ENCODE data around the gene RGS19.

The RGS19 gene

DNA sequence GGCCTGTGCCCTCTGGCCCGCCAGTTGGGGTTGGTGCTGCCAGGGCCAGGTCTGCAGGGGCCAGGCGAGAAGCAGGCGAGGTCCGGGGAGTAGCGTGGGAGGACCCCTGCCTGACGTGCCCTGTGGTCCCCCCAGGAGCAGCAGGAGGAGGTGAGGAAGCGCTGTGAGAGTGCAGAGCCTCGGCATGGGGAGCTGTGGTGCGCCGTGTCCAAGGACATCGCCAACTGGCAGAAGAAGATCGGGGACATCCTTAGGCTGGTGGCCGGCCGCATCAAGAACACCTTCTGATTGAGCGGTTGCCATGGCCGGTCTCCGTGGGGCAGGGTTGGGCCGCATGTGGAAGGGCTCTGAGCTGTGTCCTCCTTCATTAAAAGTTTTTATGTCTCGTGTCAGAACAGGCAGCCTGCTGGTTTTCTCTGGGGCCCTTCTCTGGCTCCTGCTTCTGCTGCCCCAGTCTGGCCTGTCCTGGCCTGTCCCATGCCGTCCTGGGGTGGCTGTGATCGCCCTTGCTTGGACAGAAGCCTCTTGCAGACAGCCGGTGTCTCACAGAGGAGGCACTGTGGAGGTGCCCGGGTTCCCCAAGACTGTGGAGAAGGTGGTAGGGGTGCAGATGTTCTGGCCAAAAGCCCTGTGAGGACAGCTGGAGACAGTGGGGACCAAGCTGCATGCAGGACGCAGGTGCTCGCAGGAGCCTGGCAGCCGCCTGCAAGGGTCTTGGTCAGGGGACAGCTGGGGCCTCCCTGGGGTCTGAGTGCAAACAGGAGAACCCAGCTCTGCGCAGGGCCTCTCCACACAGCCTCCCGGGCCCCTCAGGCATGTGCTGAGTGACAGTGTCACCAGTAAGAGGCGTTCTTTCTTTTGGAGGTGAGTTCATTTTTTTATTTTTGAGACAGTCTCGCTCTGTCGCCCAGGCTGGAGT is 46.4 kb downstream of the RGS19 start:
- DNase-seq = no peak

DNA sequence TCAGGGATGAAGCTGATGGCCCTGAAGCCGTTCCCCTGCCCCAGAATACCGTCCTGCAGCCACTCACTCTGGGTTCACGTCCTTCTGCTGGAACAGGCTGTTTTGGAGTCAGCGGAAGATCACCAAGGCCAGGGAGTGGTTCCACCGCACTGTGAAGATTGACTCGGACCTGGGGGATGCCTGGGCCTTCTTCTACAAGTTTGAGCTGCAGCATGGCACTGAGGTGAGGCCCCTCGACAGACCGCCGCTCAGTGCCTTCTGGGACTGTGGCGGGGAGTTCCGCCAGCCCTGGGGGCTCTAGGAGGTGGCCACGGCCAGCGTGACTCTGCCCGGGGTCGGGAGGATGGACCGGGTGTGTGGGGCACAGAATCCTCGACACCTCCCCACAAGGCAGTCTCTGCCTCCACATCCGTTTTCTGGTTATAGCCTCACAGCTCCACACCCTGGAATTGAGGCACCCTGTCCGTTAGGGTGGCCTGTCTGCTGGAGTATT is 47.5 kb downstream of the RGS19 start:
- DNase-seq = no peak

DNA sequence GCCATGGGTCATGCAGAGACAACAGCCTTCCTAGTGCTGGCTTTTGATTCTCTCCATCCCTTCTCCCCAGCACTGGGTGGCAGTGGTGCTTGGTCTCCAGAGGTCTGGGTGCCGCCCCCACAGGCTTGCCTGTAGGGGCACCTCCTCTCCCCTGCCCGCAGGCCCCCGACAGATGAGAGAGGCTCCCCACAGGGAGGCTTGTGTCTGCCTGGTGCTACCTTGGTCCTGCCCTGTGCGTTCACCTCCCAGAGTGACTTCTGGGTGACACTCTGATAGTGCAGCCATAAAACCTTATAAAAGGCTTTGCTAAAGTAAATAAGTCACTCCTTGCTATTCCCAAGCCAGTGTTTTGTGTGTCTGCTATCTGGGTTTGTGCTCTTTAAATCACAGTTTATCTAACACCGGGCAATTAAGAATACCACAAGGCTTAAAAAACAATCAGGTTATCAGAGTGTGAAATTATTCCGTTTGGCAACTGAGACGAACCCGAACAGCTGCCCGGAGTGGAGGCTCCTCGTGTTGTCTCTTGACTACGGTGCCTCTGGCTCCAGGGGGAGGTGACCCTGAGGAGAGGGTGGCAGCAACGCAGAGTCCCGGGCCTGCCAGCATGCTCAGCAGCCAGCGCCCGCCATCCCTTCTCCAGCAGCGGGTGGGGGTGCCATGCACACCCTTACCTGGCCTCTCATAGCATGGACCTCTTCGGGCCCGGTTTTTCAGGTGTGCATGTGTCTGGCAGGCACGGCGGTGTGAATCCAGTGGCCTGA is 48.8 kb downstream of the RGS19 start:
- no peak for DNase-seq

DNA sequence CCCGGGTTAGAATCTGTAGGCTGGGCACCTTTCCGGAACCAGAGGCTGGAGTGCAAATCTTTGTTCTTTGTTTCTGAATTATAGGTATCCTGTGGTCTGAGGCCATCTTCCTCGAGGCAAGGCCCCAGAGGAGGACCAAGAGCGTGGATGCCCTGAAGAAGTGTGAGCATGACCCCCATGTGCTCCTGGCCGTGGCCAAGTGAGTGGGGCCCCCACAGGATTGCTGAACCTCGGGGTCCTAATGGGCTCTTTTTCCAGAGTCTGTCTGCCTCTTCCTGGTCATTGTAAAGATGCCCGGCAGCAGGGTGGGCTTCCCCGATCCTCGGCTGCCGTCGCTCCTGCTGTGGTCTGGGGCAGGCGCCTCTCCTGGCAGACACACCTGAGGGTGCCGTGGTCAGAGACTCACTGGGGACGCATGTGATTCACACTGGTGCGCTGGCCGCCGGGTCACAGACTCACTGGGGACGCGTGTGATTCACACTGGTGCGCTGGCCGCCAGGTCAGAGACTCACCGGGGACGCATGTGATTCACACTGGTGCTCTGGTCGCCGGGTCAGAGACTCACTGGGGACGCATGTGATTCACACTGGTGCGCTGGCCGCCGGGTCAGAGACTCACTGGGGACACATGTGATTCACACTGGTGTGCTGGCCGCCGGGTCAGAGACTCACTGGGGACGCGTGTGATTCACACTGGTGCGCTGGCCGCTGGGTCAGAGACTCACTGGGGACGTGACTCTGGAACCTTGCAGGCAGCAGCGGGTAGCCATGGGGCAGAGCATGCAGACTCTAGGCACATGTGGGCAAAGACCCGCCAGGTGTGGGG is 49.8 kb downstream of the RGS19 start:
- no peak for DNase-seq

DNA sequence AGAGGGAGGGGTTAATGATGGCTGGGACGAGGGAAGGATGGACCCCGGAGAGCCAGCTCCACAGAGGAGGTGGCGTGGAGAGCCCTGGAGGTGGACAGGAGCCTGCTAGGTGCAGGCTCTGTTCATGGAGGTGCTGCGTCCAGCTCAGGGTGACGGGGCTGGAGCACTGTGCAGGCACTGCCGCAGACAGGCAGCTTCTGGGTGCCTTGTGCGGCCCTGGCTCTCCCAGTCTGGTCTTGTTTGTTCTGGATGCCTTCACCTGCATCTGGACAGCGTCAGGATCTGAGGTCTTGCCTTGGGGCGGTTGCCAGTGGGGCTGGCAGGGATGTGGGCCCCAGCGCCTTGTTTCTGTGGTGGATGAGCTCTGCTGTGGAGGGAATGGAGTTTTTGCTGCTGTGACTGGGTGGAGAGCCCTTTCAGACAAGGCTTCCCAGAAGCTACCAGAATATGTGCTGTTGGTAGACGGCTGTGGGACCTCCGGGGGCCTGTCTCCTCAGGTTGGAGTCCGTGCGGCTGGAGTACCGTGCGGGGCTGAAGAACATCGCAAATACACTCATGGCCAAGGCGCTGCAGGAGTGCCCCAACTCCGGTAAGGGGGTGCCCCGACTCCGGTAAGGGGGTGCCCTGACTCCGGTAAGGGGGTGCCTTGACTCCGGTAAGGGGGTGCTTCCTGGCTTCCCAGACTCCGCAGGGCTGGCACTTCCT is 51.2 kb downstream of the RGS19 start:
- DNase-seq = no peak

GRCh38 chr20:64025826-64026412 is 53.4 kb downstream of the RGS19 start:
- no peak for DNase-seq

DNA sequence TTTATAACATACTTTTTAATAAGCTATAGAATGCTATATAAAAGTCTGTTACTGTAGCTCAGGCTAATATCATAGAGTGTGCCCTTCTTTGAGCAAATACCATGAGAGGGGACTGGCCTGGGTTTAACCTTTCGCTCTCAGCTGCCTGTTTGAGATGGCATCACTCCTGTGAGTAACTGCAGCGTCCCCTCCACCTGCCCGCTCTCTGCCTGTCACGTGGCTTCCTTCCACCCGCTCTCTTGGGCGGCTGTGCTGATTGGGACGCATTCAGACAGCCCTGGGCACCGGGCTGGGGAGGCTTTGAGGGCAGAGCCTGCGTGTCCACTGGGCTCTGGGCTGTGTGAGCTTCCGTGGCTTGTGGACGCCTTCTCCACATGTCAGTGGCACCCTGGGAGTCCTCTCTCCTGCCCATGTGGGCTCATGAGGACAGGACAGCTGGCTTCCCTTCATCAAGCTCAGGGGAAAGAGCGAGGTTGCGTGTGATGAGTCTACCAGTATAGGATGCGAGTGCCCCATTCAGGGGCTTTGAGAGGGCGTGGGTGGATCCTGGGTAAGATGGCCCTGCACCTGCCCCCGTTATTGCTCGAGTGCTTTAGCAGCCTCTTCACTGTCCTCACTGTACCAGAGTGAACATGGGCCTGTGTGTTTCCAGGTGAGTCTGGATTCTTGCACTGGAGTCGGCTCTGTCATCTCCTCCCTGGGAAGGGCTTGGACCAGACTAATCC is 54.1 kb downstream of the RGS19 start:
- no peak for DNase-seq

- DNase-seq = no peak
Observed at GRCh38 chr20:64024141-64024990, 55.0 kb downstream of the RGS19 start.

DNA sequence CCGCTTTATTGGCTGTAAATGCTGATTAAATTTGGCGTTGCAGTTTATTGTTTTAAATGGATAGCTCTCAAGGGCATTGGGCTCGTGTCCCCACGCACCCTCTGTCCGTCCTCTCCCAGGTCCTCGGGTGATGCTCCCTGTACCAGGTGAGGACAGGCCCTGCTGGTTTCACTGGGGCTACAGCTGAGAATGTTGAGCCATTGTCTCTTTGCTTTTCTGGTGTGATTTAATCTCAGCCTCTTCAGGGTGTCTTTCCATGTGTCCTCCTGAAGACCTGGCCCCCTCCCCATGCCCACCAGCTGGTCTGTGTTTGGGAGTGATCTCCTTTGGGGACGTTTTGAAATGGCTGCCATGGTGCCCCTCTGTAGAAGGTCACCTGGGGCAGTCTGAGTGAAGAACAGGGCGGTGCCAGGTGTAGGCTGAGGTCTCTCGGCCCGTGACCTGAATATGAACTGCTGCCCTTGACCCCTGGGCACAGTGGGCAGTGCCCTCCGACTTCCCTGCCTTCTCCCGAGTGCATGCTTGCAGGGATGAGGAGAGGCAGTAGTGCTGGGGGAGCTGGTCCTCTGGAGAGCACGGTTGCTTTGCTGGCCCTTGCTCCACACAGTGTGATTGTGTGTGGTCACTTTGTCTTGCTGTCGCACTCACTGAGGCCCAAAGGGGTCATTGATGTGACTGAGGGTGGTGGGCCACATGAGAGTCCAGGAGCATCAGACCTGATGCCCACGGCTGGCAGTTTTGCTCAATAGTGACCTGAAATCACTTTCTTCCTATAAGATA is 55.8 kb downstream of the RGS19 start:
- no peak for DNase-seq
